Loucy (cell line): Measurements from ENCODE around the gene ZNF786.
"Not testable (repeated sequence)": the region's sequence is repeated elsewhere in the genome, so short reads cannot be mapped to it uniquely, and the experiment has no call there.

Experiments used
- H2AFZ ChIP-seq: fragments of 200-600 bp; sonication (generic); 2 replicates; pipeline ENCODE4 v1.6.0; 2016; ENCODE audit warnings: antibody characterized with exemption, mild to moderate bottlenecking, low read length, moderate library complexity
- H3F3A ChIP-seq: fragments of 200-600 bp; 2 replicates; pipeline ENCODE4 v1.6.0; 2016; ENCODE audit warnings: antibody characterized with exemption, low read depth, mild to moderate bottlenecking
- H3K27me3 ChIP-seq: fragments of 200-600 bp; sonication (generic); 2 replicates; pipeline ENCODE4 v1.6.1; 2014; ENCODE audit warnings: low read length, mild to moderate bottlenecking; ENCODE audit not compliant: insufficient read depth, poor library complexity, severe bottlenecking
- H3K36me3 ChIP-seq: fragments of 200-600 bp; sonication (generic); 2 replicates; pipeline ENCODE4 v1.6.1; 2016; ENCODE audit warnings: low read length; ENCODE audit not compliant: insufficient read depth
- H3K4me1 ChIP-seq: fragments of 200-600 bp; sonication (generic); 2 replicates; pipeline ENCODE4 v1.5.1; 2014; ENCODE audit warnings: low read length, mild to moderate bottlenecking; ENCODE audit not compliant: insufficient read depth, poor library complexity, severe bottlenecking
- H3K4me2 ChIP-seq: fragments of 200-600 bp; sonication (generic); 2 replicates; pipeline ENCODE4 v1.6.0; 2014; ENCODE audit warnings: antibody characterized with exemption, low read length, low read depth, mild to moderate bottlenecking; ENCODE audit not compliant: poor library complexity, severe bottlenecking
- H3K4me3 ChIP-seq: fragments of 200-600 bp; sonication (generic); 2 replicates; pipeline ENCODE4 v1.5.1; 2014; ENCODE audit warnings: low read length, mild to moderate bottlenecking, mixed read lengths; ENCODE audit not compliant: poor library complexity, severe bottlenecking
- H3K79me2 ChIP-seq: fragments of 200-600 bp; sonication (generic); 2 replicates; pipeline ENCODE4 v1.6.1; 2014; ENCODE audit warnings: low read length; ENCODE audit not compliant: insufficient read depth
- H3K9ac ChIP-seq: fragments of 200-600 bp; sonication (generic); 2 replicates; pipeline ENCODE4 v1.6.0; 2014; ENCODE audit warnings: mild to moderate bottlenecking, low read depth, low read length, moderate library complexity; ENCODE audit not compliant: poor library complexity, severe bottlenecking
- H3K9me2 ChIP-seq: fragments of 200-600 bp; sonication (generic); replicated peaks from 2 replicates; pipeline ENCODE4 v1.6.1; 2016; ENCODE audit warnings: low read depth, low read length, mixed read lengths
- H3K9me3 ChIP-seq: fragments of 200-600 bp; sonication (generic); 2 replicates; pipeline ENCODE4 v1.6.1; 2014; ENCODE audit warnings: mild to moderate bottlenecking, antibody characterized with exemption, low read length, low read depth; ENCODE audit not compliant: insufficient read depth
- H4K20me1 ChIP-seq: fragments of 200-600 bp; sonication (generic); 2 replicates; pipeline ENCODE4 v1.6.0; 2014; ENCODE audit warnings: antibody characterized with exemption, low read length, mild to moderate bottlenecking; ENCODE audit not compliant: insufficient read depth, poor library complexity, severe bottlenecking
- EZH2phosphoT487 ChIP-seq: fragments of 200-600 bp; IDR thresholded peaks from 2 replicates; pipeline ENCODE4 v1.6.1; 2018; ENCODE audit warnings: antibody characterized with exemption, mild to moderate bottlenecking, moderate library complexity, borderline replicate concordance
- TF ChIP-seq, protein P1 (sequence below): fragments of 200-600 bp; sonication (generic); conservative IDR thresholded peaks from 2 replicates; pipeline ENCODE4 v1.5.1; 2014; ENCODE audit warnings: mild to moderate bottlenecking, antibody characterized with exemption, low read length

ZNF786 gene

DNA sequence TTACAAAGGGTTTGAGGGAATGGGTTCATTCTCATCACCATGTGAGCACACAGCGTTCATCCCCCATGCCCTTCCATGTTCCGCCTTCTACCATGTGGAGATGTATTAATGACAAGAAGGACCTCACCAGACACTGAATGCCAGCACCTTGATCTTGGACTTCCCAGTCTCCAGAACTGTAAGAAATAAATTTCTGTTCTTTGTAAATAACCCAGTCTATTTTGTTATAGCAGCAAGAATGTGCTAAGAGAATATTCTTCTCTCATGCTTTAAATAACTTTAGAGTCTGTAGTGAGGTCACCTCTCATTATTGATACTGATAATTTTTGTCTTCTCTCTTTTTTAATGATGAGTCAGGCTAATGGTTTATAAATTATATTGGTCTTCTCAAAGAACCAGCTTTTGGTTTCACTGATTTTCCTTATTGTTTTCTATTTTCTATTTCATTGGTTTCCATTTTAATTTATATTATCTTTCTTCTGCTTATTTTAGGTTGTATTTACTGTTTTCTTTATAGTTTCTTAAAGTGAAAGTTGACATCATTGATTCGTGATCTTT is 59.1 kb downstream of the ZNF786 start:
- H3K9me3 ChIP-seq = no peaks in the 10 kb centered on the region
- H3K36me3 ChIP-seq = no peaks in the 10 kb centered on the region
- peaks cover 20% of the 10 kb centered on the region for H3K4me1 ChIP-seq
- H3K4me3 ChIP-seq = no peak overlapping the region
- peaks cover 17% of the 10 kb centered on the region for H3K79me2 ChIP-seq
- no peaks in the 10 kb centered on the region for H3K9me2 ChIP-seq
- TF ChIP-seq EZH2phosphoT487 = no peak
- TF ChIP-seq, protein P1, sequence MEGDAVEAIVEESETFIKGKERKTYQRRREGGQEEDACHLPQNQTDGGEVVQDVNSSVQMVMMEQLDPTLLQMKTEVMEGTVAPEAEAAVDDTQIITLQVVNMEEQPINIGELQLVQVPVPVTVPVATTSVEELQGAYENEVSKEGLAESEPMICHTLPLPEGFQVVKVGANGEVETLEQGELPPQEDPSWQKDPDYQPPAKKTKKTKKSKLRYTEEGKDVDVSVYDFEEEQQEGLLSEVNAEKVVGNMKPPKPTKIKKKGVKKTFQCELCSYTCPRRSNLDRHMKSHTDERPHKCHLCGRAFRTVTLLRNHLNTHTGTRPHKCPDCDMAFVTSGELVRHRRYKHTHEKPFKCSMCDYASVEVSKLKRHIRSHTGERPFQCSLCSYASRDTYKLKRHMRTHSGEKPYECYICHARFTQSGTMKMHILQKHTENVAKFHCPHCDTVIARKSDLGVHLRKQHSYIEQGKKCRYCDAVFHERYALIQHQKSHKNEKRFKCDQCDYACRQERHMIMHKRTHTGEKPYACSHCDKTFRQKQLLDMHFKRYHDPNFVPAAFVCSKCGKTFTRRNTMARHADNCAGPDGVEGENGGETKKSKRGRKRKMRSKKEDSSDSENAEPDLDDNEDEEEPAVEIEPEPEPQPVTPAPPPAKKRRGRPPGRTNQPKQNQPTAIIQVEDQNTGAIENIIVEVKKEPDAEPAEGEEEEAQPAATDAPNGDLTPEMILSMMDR = no peak
- H2AFZ ChIP-seq = no peak overlapping the region
- H3K27me3 ChIP-seq = peaks cover 4% of the 10 kb centered on the region
- H4K20me1 ChIP-seq = peaks cover 16% of the 10 kb centered on the region
- no peak overlapping the region for H3K9ac ChIP-seq
- no peak overlapping the region for H3K4me2 ChIP-seq
- H3F3A ChIP-seq = no peaks in the 10 kb centered on the region

DNA sequence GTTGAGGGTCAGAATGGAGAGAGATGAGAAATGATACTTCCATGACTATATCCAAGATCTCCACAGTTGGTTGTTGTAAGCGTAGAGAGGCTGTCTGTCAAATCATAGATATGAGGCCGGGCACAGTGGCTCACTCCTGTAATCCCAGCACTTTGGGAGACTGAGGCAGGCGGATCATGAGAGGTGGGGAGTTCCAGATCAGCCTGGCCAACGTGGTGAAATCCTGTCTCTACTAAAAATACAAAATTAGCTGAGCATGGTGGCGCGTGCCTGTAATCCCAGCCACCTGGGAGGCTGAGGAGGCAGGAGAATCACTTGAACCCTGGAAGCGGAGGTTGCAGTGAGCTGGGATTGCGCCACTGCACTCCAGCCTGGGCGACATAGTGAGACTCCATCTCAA is 60.1 kb downstream of the ZNF786 start:
- H3K9me2 ChIP-seq, H3K36me3 ChIP-seq, H2AFZ ChIP-seq, H3K4me3 ChIP-seq, H3K9ac ChIP-seq, H3K27me3 ChIP-seq, H3K4me2 ChIP-seq, H3K9me3 ChIP-seq, H3F3A ChIP-seq: not testable (repeated sequence)
- Histone ChIP-seq H3K4me1 (peaks cover 28% of the 10 kb centered on the region), H3K79me2 (peaks cover 27% of the 10 kb centered on the region), H4K20me1 (peaks cover 24% of the 10 kb centered on the region)

DNA sequence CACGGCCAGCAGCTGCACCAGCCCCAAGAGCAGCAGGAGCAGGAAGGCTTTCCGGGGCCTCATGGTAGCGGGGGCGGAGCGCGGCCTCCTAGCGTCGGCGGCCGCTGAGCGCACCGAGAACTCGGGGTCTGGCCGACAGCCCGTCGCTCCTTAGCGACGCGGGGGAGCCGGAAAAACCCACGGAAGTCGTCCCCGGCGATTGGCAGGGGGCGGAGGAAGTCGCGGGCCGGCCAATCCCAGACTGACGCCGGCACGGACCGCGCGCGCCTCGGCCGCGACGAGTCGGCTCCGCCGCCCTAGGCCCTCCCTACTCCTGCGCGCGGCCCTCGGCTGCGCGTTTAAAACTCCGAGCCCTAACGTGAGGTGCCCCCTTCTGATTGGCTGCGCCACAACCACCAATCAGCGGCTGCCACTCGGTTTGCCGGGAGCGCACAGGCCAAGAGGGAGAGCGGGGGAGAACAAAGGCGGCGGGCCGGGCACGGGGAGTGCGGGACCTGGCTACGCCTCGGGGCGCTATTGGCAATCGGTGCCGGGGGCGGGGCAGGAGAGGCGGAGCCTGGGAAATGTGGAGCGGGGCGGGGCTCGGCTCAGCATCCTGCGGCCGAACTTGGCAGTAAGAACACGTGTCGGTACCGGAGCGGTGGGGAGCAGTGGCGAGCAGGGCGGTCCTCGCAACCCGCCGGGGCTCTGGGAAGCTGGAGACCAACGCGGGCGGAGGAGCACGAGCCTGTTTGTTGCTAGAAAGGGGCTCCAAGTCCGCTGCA is 62.0 kb downstream of the ZNF786 start, which contains the start of gene PDIA4:
Gene PDIA4 (minus strand): TSS at position 160 of the 764 bp plus-strand sequence. CDS start 97 bp downstream, at position 63.
- Histone ChIP-seq H3F3A (no peaks in the 10 kb centered on the region), H3K9me2 (no peaks in the 10 kb centered on the region), H3K9me3 (no peaks in the 10 kb centered on the region), H3K27me3 (peaks cover 4% of the 10 kb centered on the region), H2AFZ (peak within 1 kb of the TSS; percentile 77), H3K4me3 (peak within 1 kb of the TSS; percentile 82), H3K4me2 (peak within 1 kb of the TSS; percentile 94), H4K20me1 (peaks cover 33% of the 10 kb centered on the region), H3K9ac (peak within 1 kb of the TSS; percentile 99), H3K36me3 (no peaks in the 10 kb centered on the region), H3K4me1 (peaks cover 42% of the 10 kb centered on the region), H3K79me2 (peaks cover 46% of the 10 kb centered on the region)
- TF ChIP-seq, protein P1 = no peak
- no peak for TF ChIP-seq EZH2phosphoT487
